VCaP (cell line): Measurements from ENCODE around the gene CPN2.

Source experiments
- H3K27ac ChIP-seq: fragments of 450-650 bp; 2 replicates; pipeline ENCODE4 v1.5.1; 2017
- CTCF ChIP-seq: fragments of 450-650 bp; conservative IDR thresholded peaks from 2 replicates; pipeline ENCODE4 v1.5.1; 2017; ENCODE audit warnings: mild to moderate bottlenecking, moderate library complexity

Gene CPN2

DNA sequence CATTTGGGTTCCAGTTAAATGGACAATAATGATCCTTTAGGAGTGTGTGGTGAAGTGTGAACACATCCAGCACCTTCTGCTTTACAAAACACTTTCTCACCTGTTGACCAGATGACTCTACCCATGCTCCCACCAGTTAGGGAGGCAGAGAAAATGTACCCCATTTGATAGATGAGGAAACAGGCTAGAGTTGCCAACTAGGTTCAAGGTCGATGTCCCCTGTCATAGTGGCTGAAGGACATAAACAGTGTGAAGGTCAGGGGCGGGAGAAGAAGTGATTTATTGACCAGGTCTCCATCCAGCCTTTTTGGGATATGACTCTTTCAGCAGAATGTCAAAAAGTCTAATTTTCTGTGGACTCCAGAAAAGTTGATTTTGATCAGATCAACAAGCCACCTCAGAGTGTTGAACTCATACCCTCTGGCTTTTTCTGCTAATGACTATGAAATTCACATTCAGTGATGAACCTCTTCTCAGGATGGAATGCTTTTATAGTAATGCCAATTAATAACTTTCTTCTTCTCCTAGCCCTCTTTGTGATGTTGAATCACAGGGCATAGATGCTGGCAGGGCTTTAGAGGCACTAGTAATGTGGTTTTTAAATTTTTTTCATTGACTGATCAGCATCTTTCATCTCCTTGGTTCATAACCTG is 57.5 kb downstream of the CPN2 start:
- TF ChIP-seq CTCF = no peak
- H3K27ac ChIP-seq = no peak overlapping the region

DNA sequence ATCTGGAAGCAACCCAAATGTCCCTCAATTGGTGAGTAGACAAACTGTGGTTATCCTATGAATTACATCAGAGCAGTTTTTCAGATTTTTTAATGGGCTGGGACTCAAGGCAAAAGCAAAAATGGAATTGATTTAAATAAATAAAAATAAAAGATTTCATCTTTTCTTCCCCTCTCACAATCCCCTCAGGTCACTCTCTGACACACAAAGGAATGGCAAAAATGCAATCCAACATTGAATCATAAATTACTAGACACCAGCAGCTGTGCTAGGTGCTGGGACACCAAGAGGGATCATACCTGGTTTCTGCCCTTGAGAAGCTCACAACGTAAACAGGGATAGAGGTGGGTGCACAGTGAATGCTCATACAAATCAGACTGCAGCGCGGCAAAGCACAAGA is 58.8 kb downstream of the CPN2 start:
- no peak for TF ChIP-seq CTCF
- H3K27ac ChIP-seq = no peak overlapping the region
